ENCODE results near the gene ZNF566. TPM values are rescaled to one million over a fixed set of nuclear protein-coding genes. Genes with fewer than 3 reads are reported as not detected.

ZNF566 gene
- total RNA-seq, 1 experiment from 2014 or later: 11.6 TPM

GRCh38 chr19:36449059-36449670 lies 40.2 kb downstream of the ZNF566 start:
- Histone ChIP-seq H3K9me3 (peaks cover 54% of the 10 kb centered on the region), H3K4me1 (no peaks in the 10 kb centered on the region), H3K4me3 (ENCODE audit: low read depth, low read length) (no peak overlapping the region), H3K27me3 (replicated peaks; ENCODE audit: control insufficient read depth, insufficient read depth, low read length) (no peaks in the 10 kb centered on the region), H3K36me3 (ENCODE audit: control insufficient read depth, insufficient read depth, low read length) (peaks cover 2% of the 10 kb centered on the region)
- no peaks in the 10 kb centered on the region for H3K27me3 Mint-ChIP-seq (ENCODE audit: insufficient read depth, unreplicated experiment)
- no peak for DNase-seq
- CTCF ChIA-PET: no interaction called here
- H3K4me1 Mint-ChIP-seq (ENCODE audit: low read depth, unreplicated experiment): no peaks in the 10 kb centered on the region
- H3K4me3 Mint-ChIP-seq (ENCODE audit: unreplicated experiment): no peak overlapping the region
- TF ChIP-seq, protein P1, sequence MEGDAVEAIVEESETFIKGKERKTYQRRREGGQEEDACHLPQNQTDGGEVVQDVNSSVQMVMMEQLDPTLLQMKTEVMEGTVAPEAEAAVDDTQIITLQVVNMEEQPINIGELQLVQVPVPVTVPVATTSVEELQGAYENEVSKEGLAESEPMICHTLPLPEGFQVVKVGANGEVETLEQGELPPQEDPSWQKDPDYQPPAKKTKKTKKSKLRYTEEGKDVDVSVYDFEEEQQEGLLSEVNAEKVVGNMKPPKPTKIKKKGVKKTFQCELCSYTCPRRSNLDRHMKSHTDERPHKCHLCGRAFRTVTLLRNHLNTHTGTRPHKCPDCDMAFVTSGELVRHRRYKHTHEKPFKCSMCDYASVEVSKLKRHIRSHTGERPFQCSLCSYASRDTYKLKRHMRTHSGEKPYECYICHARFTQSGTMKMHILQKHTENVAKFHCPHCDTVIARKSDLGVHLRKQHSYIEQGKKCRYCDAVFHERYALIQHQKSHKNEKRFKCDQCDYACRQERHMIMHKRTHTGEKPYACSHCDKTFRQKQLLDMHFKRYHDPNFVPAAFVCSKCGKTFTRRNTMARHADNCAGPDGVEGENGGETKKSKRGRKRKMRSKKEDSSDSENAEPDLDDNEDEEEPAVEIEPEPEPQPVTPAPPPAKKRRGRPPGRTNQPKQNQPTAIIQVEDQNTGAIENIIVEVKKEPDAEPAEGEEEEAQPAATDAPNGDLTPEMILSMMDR (IDR thresholded peaks at IDR 0.05; ENCODE audit: insufficient read depth in 1 of 2, low read depth in 1 of 2, low read length in 1 of 2, severe bottlenecking in 1 of 2, unreplicated experiment in 1 of 2): no peak
- BruUV-seq (replicated peaks): TSS peak; percentile 18
- H3K27ac Mint-ChIP-seq (ENCODE audit: unreplicated experiment): no peak overlapping the region
- POLR2A ChIA-PET: no interaction called here
- peaks cover 43% of the 10 kb centered on the region for H3K36me3 Mint-ChIP-seq (ENCODE audit: insufficient read depth, unreplicated experiment)
- intact Hi-C loops (cut with micrococcal nuclease; ENCODE audit: unreplicated experiment): no loop called here
- peaks cover 59% of the 10 kb centered on the region for H3K9me3 Mint-ChIP-seq (ENCODE audit: unreplicated experiment)

GRCh38 chr19:36441339-36441738 lies 48.0 kb downstream of the ZNF566 start:
- no TSS peak for BruUV-seq (replicated peaks)
- no peaks in the 10 kb centered on the region for H3K4me1 Mint-ChIP-seq (ENCODE audit: low read depth, unreplicated experiment)
- Histone ChIP-seq H3K36me3 (ENCODE audit: control insufficient read depth, insufficient read depth, low read length) (no peaks in the 10 kb centered on the region), H3K9me3 (peaks cover 28% of the 10 kb centered on the region), H3K4me3 (ENCODE audit: low read depth, low read length) (no peak overlapping the region), H3K4me1 (no peaks in the 10 kb centered on the region), H3K27me3 (replicated peaks; ENCODE audit: control insufficient read depth, insufficient read depth, low read length) (no peaks in the 10 kb centered on the region)
- H3K27ac Mint-ChIP-seq (ENCODE audit: unreplicated experiment): no peak overlapping the region
- H3K36me3 Mint-ChIP-seq (ENCODE audit: insufficient read depth, unreplicated experiment): peaks cover 13% of the 10 kb centered on the region
- CTCF ChIA-PET: no interaction called here
- no peak overlapping the region for H3K4me3 Mint-ChIP-seq (ENCODE audit: unreplicated experiment)
- intact Hi-C loops (cut with micrococcal nuclease; ENCODE audit: unreplicated experiment): no loop called here
- H3K9me3 Mint-ChIP-seq (ENCODE audit: unreplicated experiment): peaks cover 48% of the 10 kb centered on the region
- TF ChIP-seq, protein P1 (IDR thresholded peaks at IDR 0.05; ENCODE audit: insufficient read depth in 1 of 2, low read depth in 1 of 2, low read length in 1 of 2, severe bottlenecking in 1 of 2, unreplicated experiment in 1 of 2): no peak
- POLR2A ChIA-PET: no interaction called here
- no peak for DNase-seq
- no peaks in the 10 kb centered on the region for H3K27me3 Mint-ChIP-seq (ENCODE audit: insufficient read depth, unreplicated experiment)

DNA sequence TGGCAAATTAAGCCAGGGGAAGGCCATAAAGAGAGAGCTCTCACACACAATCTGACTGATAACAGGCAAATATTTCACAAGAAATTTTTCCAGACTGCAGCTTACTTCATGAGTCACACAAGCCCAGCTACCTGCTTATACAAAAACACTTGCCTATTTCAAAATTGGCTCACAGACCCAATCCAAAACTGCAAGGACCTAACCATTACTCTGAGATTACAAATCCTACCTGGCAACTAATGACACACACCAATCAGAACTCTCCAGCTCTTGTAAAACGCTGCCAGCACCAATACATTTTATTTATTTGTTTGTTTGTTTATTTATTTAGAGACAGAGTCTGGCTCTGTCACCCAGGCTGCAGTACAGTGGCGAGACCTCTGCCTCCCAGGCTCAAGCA lies 52.8 kb downstream of the ZNF566 start:
- BruUV-seq (replicated peaks): no TSS peak
- intact Hi-C loops (cut with micrococcal nuclease; ENCODE audit: unreplicated experiment): no loop called here
- no peaks in the 10 kb centered on the region for H3K36me3 ChIP-seq (ENCODE audit: control insufficient read depth, insufficient read depth, low read length)
- no peak overlapping the region for H3K4me3 ChIP-seq (ENCODE audit: low read depth, low read length)
- no peaks in the 10 kb centered on the region for H3K4me1 ChIP-seq
- H3K36me3 Mint-ChIP-seq (ENCODE audit: insufficient read depth, unreplicated experiment): no peaks in the 10 kb centered on the region
- H3K4me1 Mint-ChIP-seq (ENCODE audit: low read depth, unreplicated experiment): no peaks in the 10 kb centered on the region
- H3K27me3 ChIP-seq (replicated peaks; ENCODE audit: control insufficient read depth, insufficient read depth, low read length): no peaks in the 10 kb centered on the region
- ChIA-PET POLR2A (no interaction called here), CTCF (no interaction called here)
- H3K27ac Mint-ChIP-seq (ENCODE audit: unreplicated experiment): no peak overlapping the region
- peaks cover 34% of the 10 kb centered on the region for H3K9me3 Mint-ChIP-seq (ENCODE audit: unreplicated experiment)
- TF ChIP-seq, protein P1 (IDR thresholded peaks at IDR 0.05; ENCODE audit: insufficient read depth in 1 of 2, low read depth in 1 of 2, low read length in 1 of 2, severe bottlenecking in 1 of 2, unreplicated experiment in 1 of 2): no peak
- peaks cover 25% of the 10 kb centered on the region for H3K9me3 ChIP-seq
- DNase-seq: no peak
- H3K27me3 Mint-ChIP-seq (ENCODE audit: insufficient read depth, unreplicated experiment): no peaks in the 10 kb centered on the region
- no peak overlapping the region for H3K4me3 Mint-ChIP-seq (ENCODE audit: unreplicated experiment)
